GM18907 (cell line): ENCODE results near the gene GPATCH2L.

Experiments
- ATAC-seq: cut with Tn5 transposase; IDR thresholded peaks from one replicate; pipeline ENCODE4 v1.9.1; 2021; ENCODE audit warnings: mild to moderate bottlenecking, moderate library complexity; ENCODE audit not compliant: unreplicated experiment

The GPATCH2L gene

GRCh38 chr14:76253111-76253510 is 101.4 kb downstream of the GPATCH2L start:
- ATAC-seq: no peak

- ATAC-seq: no peak
Observed at GRCh38 chr14:76256545-76256944, 104.8 kb downstream of the GPATCH2L start.

GRCh38 chr14:76257111-76257803 is 105.5 kb downstream of the GPATCH2L start:
- ATAC-seq: no peak

GRCh38 chr14:76257842-76258397 is 106.2 kb downstream of the GPATCH2L start:
- no peak for ATAC-seq

GRCh38 chr14:76259029-76259735 is 107.5 kb downstream of the GPATCH2L start:
- ATAC-seq: no peak

GRCh38 chr14:76260749-76261148 is 109.0 kb downstream of the GPATCH2L start:
- no peak for ATAC-seq

- ATAC-seq: no peak
Observed at GRCh38 chr14:76261371-76261811, 109.7 kb downstream of the GPATCH2L start.

GRCh38 chr14:76262641-76263040 is 110.9 kb downstream of the GPATCH2L start:
- ATAC-seq: no peak
